ENCODE data around the gene IFNA16. TPM values are rescaled to one million over a fixed set of nuclear protein-coding genes. Genes with fewer than 3 reads are reported as not detected.
"Not testable (repeated sequence)": the region's sequence is repeated elsewhere in the genome, so short reads cannot be mapped to it uniquely, and the experiment has no call there.

IFNA16 gene
- not detected in 2 replicates for total RNA-seq
- not detected for polyA plus RNA-seq (2012)

GRCh38 chr9:21217211-21217610, at the start of gene IFNA16:
IFNA16 (minus strand) TSS chr9:21217311; CDS start chr9:21217305, 6 bp downstream.
- DNase-seq (ENCODE audit: low read depth): not testable (repeated sequence)

- DNase-seq (ENCODE audit: low read depth): no peak
Observed at GRCh38 chr9:21265421-21266189, 48.5 kb upstream of the IFNA16 start.

GRCh38 chr9:21255538-21256212, 38.6 kb upstream of the IFNA16 start:
- DNase-seq (ENCODE audit: low read depth): no peak

GRCh38 chr9:21252721-21253547, 35.8 kb upstream of the IFNA16 start:
- peak; percentile 78 for DNase-seq (ENCODE audit: low read depth)

GRCh38 chr9:21251638-21252037, 34.5 kb upstream of the IFNA16 start:
- DNase-seq (ENCODE audit: low read depth): no peak

GRCh38 chr9:21251190-21251589, 34.1 kb upstream of the IFNA16 start:
- no peak for DNase-seq (ENCODE audit: low read depth)

GRCh38 chr9:21244836-21245235, 27.7 kb upstream of the IFNA16 start:
- DNase-seq (ENCODE audit: low read depth): no peak

GRCh38 chr9:21239911-21240310, 22.8 kb upstream of the IFNA16 start, which contains the start of gene IFNA14:
IFNA14 (minus strand) TSS chr9:21240005; CDS start chr9:21239935, 70 bp downstream.
- DNase-seq (ENCODE audit: low read depth): no peak

- DNase-seq (ENCODE audit: low read depth): not testable (repeated sequence)
Observed at GRCh38 chr9:21236360-21236714, 19.2 kb upstream of the IFNA16 start.

- peak; percentile 59 for DNase-seq (ENCODE audit: low read depth)
Observed at GRCh38 chr9:21235468-21236359, 18.6 kb upstream of the IFNA16 start.

GRCh38 chr9:21234153-21234687, 17.1 kb upstream of the IFNA16 start:
- no peak for DNase-seq (ENCODE audit: low read depth)

GRCh38 chr9:21233258-21233657, 16.1 kb upstream of the IFNA16 start:
- DNase-seq (ENCODE audit: low read depth): no peak

GRCh38 chr9:21228122-21228521, 11.0 kb upstream of the IFNA16 start, which contains the start of gene IFNA17:
IFNA17 (minus strand) TSS chr9:21228222; CDS start chr9:21228173, 49 bp downstream.
- no peak for DNase-seq (ENCODE audit: low read depth)

- DNase-seq (ENCODE audit: low read depth): peak; percentile 9
Observed at GRCh38 chr9:21213411-21214326, 3.4 kb downstream of the IFNA16 start.

- not testable (repeated sequence) for DNase-seq (ENCODE audit: low read depth)
Observed at GRCh38 chr9:21212160-21212559, 5.0 kb downstream of the IFNA16 start.

GRCh38 chr9:21210782-21211181, 6.3 kb downstream of the IFNA16 start:
- not testable (repeated sequence) for DNase-seq (ENCODE audit: low read depth)

- no peak for DNase-seq (ENCODE audit: low read depth)
Observed at GRCh38 chr9:21210311-21210710, 6.8 kb downstream of the IFNA16 start.

GRCh38 chr9:21207043-21207442, 10.1 kb downstream of the IFNA16 start, which contains the start of gene IFNA10:
IFNA10 (minus strand) TSS chr9:21207143; CDS start chr9:21207097, 46 bp downstream.
- DNase-seq (ENCODE audit: low read depth): not testable (repeated sequence)

GRCh38 chr9:21205204-21205603, 11.9 kb downstream of the IFNA16 start:
- no peak for DNase-seq (ENCODE audit: low read depth)
